GM12878 (cell line): ENCODE measurements around the gene KIF2A. TPM values are rescaled to one million over a fixed set of nuclear protein-coding genes. Genes with fewer than 3 reads are reported as not detected.

ENCODE experiments used
- ATAC-seq: fragments of 200-7000 bp; cut with Tn5 transposase; 3 replicates; pipeline ENCODE4 v1.9.1; 2020; ENCODE audit warnings: mild to moderate bottlenecking, moderate library complexity
- BruUV-seq: library from RNA; stranded (reverse); fragments of 400-500 nt; replicated peaks from 2 replicates; lab custom pipeline; 2021; lab: Mats Ljungman, UMichigan
- CTCF ChIA-PET: fragments of 300-600 bp; sonication (Branson Sonifier 250); formaldehyde crosslinking; extraction: SDS; loops from one replicate; lab custom pipeline; 2021; ENCODE audit warnings: inconsistent platforms; lab: Yijun Ruan, JAX
- POLR2A ChIA-PET: fragments of 350-600 bp; formaldehyde crosslinking; extraction: SDS; loops from one replicate; lab custom pipeline; 2021; ENCODE audit warnings: inconsistent platforms; lab: Charles Lee
- RAD21 ChIA-PET: fragments of 300-600 bp; sonication (Branson Sonifier 250); formaldehyde crosslinking; loops from one replicate; lab custom pipeline; 2023; ENCODE audit warnings: antibody characterized with exemption; ENCODE audit not compliant: unreplicated experiment; lab: Charles Lee
- SMC1A ChIA-PET: fragments of 300-600 bp; sonication (Branson Sonifier 250); formaldehyde crosslinking; loops from one replicate; lab custom pipeline; 2023; ENCODE audit not compliant: unreplicated experiment, uncharacterized antibody; lab: Charles Lee
- DNase-seq: peaks from one replicate; pipeline ENCODE4 v3.0.0-alpha.2; 2011; ENCODE audit warnings: low read depth, low spot score
- FAIRE-seq: peaks from 3 replicates; lab custom pipeline; 2011; peaks lifted over from hg19 to GRCh38; lab: Jason Lieb, UNC
- H2AFZ ChIP-seq: 2 replicates; pipeline ENCODE4 v1.6.0; 2011; ENCODE audit warnings: low read depth, low read length, control low read depth; ENCODE audit not compliant: control insufficient read depth
- H3K27ac ChIP-seq: 2 replicates; pipeline ENCODE4 v1.5.1; 2011; ENCODE audit warnings: control low read depth; ENCODE audit not compliant: control insufficient read depth, insufficient read depth
- H3K27me3 ChIP-seq, 2 experiments: replicated peaks in 1 of 2; 2 replicates each; pipeline versions ENCODE4 v1.6.0 to v1.6.1; 2011; ENCODE audit warnings: low read length in 1 of 2; ENCODE audit not compliant: control insufficient read depth in 2 of 2, insufficient read depth in 2 of 2
- H3K36me3 ChIP-seq, 2 experiments: 2 replicates each; pipeline ENCODE4 v1.5.1; 2011; ENCODE audit warnings: low read length in 1 of 2; ENCODE audit not compliant: control insufficient read depth in 2 of 2, insufficient read depth in 2 of 2
- H3K4me1 ChIP-seq: 2 replicates; pipeline ENCODE4 v1.6.1; 2011; ENCODE audit warnings: mild to moderate bottlenecking, low read length, moderate library complexity, mixed read lengths; ENCODE audit not compliant: control insufficient read depth, insufficient read depth
- H3K4me2 ChIP-seq: 2 replicates; pipeline ENCODE4 v1.6.0; 2011; ENCODE audit warnings: control low read depth; ENCODE audit not compliant: control insufficient read depth, insufficient read depth
- H3K4me3 ChIP-seq: fragments of 200-600 bp; sonication (generic); 2 replicates; pipeline ENCODE4 v1.5.1; 2016
- H3K79me2 ChIP-seq: 2 replicates; pipeline ENCODE4 v1.6.0; 2011; ENCODE audit warnings: low read length; ENCODE audit not compliant: control insufficient read depth, insufficient read depth
- H3K9ac ChIP-seq: 2 replicates; pipeline ENCODE4 v1.8.0; 2011; ENCODE audit warnings: low read length, control low read depth, mixed read lengths; ENCODE audit not compliant: control insufficient read depth, insufficient read depth
- H3K9me3 ChIP-seq: replicated peaks from 3 replicates; pipeline ENCODE4 v1.5.1; 2011; ENCODE audit warnings: mild to moderate bottlenecking, low read length; ENCODE audit not compliant: control insufficient read depth, insufficient read depth
- H4K20me1 ChIP-seq: 2 replicates; pipeline ENCODE4 v1.6.0; 2011; ENCODE audit not compliant: control insufficient read depth, insufficient read depth
- CREM ChIP-seq: IDR thresholded peaks from 2 replicates; pipeline ENCODE4 v1.6.1; 2014; ENCODE audit warnings: antibody characterized with exemption, low read depth
- CTCF ChIP-seq, 3 experiments: IDR thresholded peaks in 2 of 3; conservative IDR thresholded peaks in 1 of 3; 2 replicates each; pipeline ENCODE4 v1.5.1; 2011; ENCODE audit warnings: low read depth in 3 of 3, low read length in 3 of 3, mild to moderate bottlenecking in 3 of 3, control low read depth in 2 of 3, moderate library complexity in 2 of 3, inconsistent platforms in 1 of 3, mixed read lengths in 1 of 3; ENCODE audit not compliant: control insufficient read depth in 2 of 3, insufficient read depth in 1 of 3; ENCODE audit errors: extremely low read depth in 1 of 3
- GATAD2B ChIP-seq: fragments of 450-650 bp; conservative IDR thresholded peaks from 2 replicates; pipeline ENCODE4 v1.6.1; 2017; ENCODE audit warnings: low read depth, mild to moderate bottlenecking, moderate library complexity
- JUNB ChIP-seq: IDR thresholded peaks from 2 replicates; pipeline ENCODE4 v1.6.1; 2016; ENCODE audit warnings: antibody characterized with exemption, mild to moderate bottlenecking
- LARP7 ChIP-seq: fragments of 450-650 bp; IDR thresholded peaks from 2 replicates; pipeline ENCODE4 v1.6.1; 2017; ENCODE audit warnings: mild to moderate bottlenecking
- NKRF ChIP-seq: fragments of 450-650 bp; conservative IDR thresholded peaks from 2 replicates; pipeline ENCODE4 v1.6.1; 2017; ENCODE audit warnings: mild to moderate bottlenecking, moderate library complexity
- POLR2A ChIP-seq: IDR thresholded peaks from 2 replicates; pipeline ENCODE4 v1.6.1; 2011; ENCODE audit warnings: low read depth, mild to moderate bottlenecking, low read length
- POU2F2 ChIP-seq: IDR thresholded peaks from 3 replicates; pipeline ENCODE4 v1.6.1; 2011; ENCODE audit warnings: low read depth, mild to moderate bottlenecking, low read length, borderline replicate concordance
- SMARCA5 ChIP-seq: fragments of 450-650 bp; IDR thresholded peaks from 2 replicates; pipeline ENCODE4 v1.6.1; 2017; ENCODE audit warnings: mild to moderate bottlenecking
- ZBTB40 ChIP-seq: fragments of 450-650 bp; IDR thresholded peaks from 2 replicates; pipeline ENCODE4 v1.6.1; 2016; ENCODE audit warnings: mild to moderate bottlenecking, moderate library complexity, borderline replicate concordance
- ZNF384 ChIP-seq: IDR thresholded peaks from 2 replicates; pipeline ENCODE4 v1.6.1; 2012; ENCODE audit warnings: low read depth, mild to moderate bottlenecking, low read length, improper control_type of control experiment, borderline replicate concordance
- WGBS: methylation state at CpG from one replicate; pipeline ENCODE4 v1.1.6; 2016; ENCODE audit warnings: low lambda C conversion rate; ENCODE audit not compliant: insufficient replicate concordance, insufficient coverage; ENCODE audit errors: missing lambda C conversion rate; 5-methylcytosine and 5-hydroxymethylcytosine counted together
- in situ Hi-C: fragments of 300-500 bp; cut with MboI; formaldehyde crosslinking; loops from 9 replicates; pipeline ENCODE4 v1.14.3; 2018; ENCODE audit warnings: mixed read lengths
- intact Hi-C: fragments of 100-400 bp; cut with micrococcal nuclease; formaldehyde crosslinking; loops from one replicate; pipeline ENCODE4 v1.14.2; 2022; ENCODE audit not compliant: unreplicated experiment
- polyA plus RNA-seq, 11 experiments: library from polyadenylated mRNA; depleted of rRNA in 4 of 11; unstranded in 6 of 11; stranded (reverse) in 5 of 11; fragments of >200 nt; fragmentation: Nextera tagmentation in 4 of 11; fragmentation: Illumina TruSeq in 1 of 11; extraction: Ambion mirVana in 4 of 11; extraction: Trizol in 1 of 11; gene quantifications; 1 replicate in 1 of 11; 2 replicates in 10 of 11; pipeline versions ENCODE4 v1.2.1 to v1.2.3, GENCODE V29; 2011 to 2016; ENCODE audit warnings: inconsistent platforms in 2 of 11, missing spikeins in 2 of 11, low read depth in 1 of 11
- total RNA-seq, 4 experiments: library from RNA; depleted of rRNA in 3 of 4; stranded (reverse); fragments of >200 nt in 3 of 4; fragmentation: Illumina TruSeq in 1 of 4; extraction: Trizol in 1 of 4; gene quantifications; 2 replicates each; pipeline versions ENCODE4 v1.2.1 to v1.2.3, GENCODE V29; 2013 to 2021

KIF2A gene
- total and polyA plus RNA-seq, 10 of the 15 experiments (the other 5 are each of a cell fraction or from before 2014, with no cell fraction given), result 35.9 to 124 (median 80.1) TPM

GRCh38 chr5:62305358-62305714 lies 670 bp upstream of the KIF2A start:
- ChIA-PET SMC1A (interaction anchor here (0.9 to 1.6 kb wide), 7 partner anchors 8 to 81 kb away, joined by 3 to 8 read pairs (median 4); no protein-coding TSS in a partner anchor), POLR2A (interaction anchor here (0.6 to 1.5 kb wide), 15 partner anchors 12 to 107 kb away, joined by 3 to 11 read pairs (median 4); partner anchors contain the start of genes DIMT1 and IPO11), RAD21 (interaction anchor here (0.8 to 1.6 kb wide), 15 partner anchors 8 to 81 kb away, joined by 3 to 12 read pairs (median 4); no protein-coding TSS in a partner anchor), CTCF (interaction anchor here (0.9 to 1.5 kb wide), 6 partner anchors 8 to 81 kb away, joined by 3 to 9 read pairs (median 4); no protein-coding TSS in a partner anchor)
- Histone ChIP-seq H3K9ac (peak overlapping the region; percentile 35), H3K4me2 (peak overlapping the region; percentile 48), H4K20me1 (no peaks in the 10 kb centered on the region), H3K79me2 (peaks cover 42% of the 10 kb centered on the region), H3K36me3 (no peaks in the 10 kb centered on the region; a peak in 1 of 4 replicates), H3K9me3 (no peaks in the 10 kb centered on the region), H2AFZ (peak overlapping the region; percentile 87), H3K4me1 (peaks cover 9% of the 10 kb centered on the region), H3K27me3 (no peaks in the 10 kb centered on the region), H3K4me3 (peak overlapping the region; percentile 4; the same call in 1 of the 2 replicates), H3K27ac (peak overlapping the region; percentile 62)
- BruUV-seq, result TSS peak; percentile 93
- 59% methylated on average over 4 of the region's 4 CpGs for WGBS
- in situ Hi-C loops, result no loop called here
- TF ChIP-seq JUNB (no peak), CREM (no peak), CTCF (IDR thresholded peaks at IDR 0.05 in 2 of 3, conservative IDR thresholded peaks at IDR 0.05 in 1 of 3; ENCODE audit: control insufficient read depth in 2 of 3, extremely low read depth in 1 of 3, insufficient read depth in 1 of 3, low read depth in 3 of 3, low read length in 3 of 3) (no peak), ZNF384 (no peak), GATAD2B (no peak), LARP7 (0 out of 2 replicates have a peak, but pooled peaks have one; percentile 25), POLR2A (no peak), NKRF (no peak), SMARCA5 (0 out of 2 replicates have a peak, but pooled peaks have one; percentile 15), ZBTB40 (peak; percentile 47), POU2F2 (no peak)
- intact Hi-C loops, result loop anchor here (1.0 to 5.0 kb wide), 4 partner anchors 38 to 107 kb away; partner anchors contain the start of genes DIMT1 and IPO11
- FAIRE-seq (no peak), DNase-seq (no peak), ATAC-seq (no peak)
